ENCODE data around the gene WDR82.

Gene WDR82

GRCh38 chr3:52216585-52217408 is 61.7 kb downstream of the WDR82 start:
- H3K4me3 ChIP-seq (ENCODE audit: low read length): no peak overlapping the region
- no peak for TF ChIP-seq ZNF274 (IDR thresholded peaks at IDR 0.05; ENCODE audit: low read depth, low read length)

- H3K4me3 ChIP-seq (ENCODE audit: low read length): no peak overlapping the region
- no peak for TF ChIP-seq ZNF274 (IDR thresholded peaks at IDR 0.05; ENCODE audit: low read depth, low read length)
These were observed 63.1 kb downstream of the WDR82 start for GRCh38 chr3:52215351-52215750.

GRCh38 chr3:52213901-52214300 is 64.5 kb downstream of the WDR82 start:
- TF ChIP-seq ZNF274 (IDR thresholded peaks at IDR 0.05; ENCODE audit: low read depth, low read length): no peak

GRCh38 chr3:52213005-52213404 is 65.4 kb downstream of the WDR82 start:
- TF ChIP-seq ZNF274 (IDR thresholded peaks at IDR 0.05; ENCODE audit: low read depth, low read length): no peak
- H3K4me3 ChIP-seq (ENCODE audit: low read length): no peak overlapping the region

More at GRCh38 chr3:52213901-52214300, 64.5 kb downstream of the WDR82 start:
- H3K4me3 ChIP-seq (ENCODE audit: low read length): no peak overlapping the region

- no peak for TF ChIP-seq ZNF274 (IDR thresholded peaks at IDR 0.05; ENCODE audit: low read depth, low read length)
- no peak overlapping the region for H3K4me3 ChIP-seq (ENCODE audit: low read length)
These were observed 67.1 kb downstream of the WDR82 start for GRCh38 chr3:52211268-52211891.

- no peak for TF ChIP-seq ZNF274 (IDR thresholded peaks at IDR 0.05; ENCODE audit: low read depth, low read length)
- no peak overlapping the region for H3K4me3 ChIP-seq (ENCODE audit: low read length)
These were observed 67.9 kb downstream of the WDR82 start for GRCh38 chr3:52210550-52211046.

- no peak overlapping the region for H3K4me3 ChIP-seq (ENCODE audit: low read length)
- no peak for TF ChIP-seq ZNF274 (IDR thresholded peaks at IDR 0.05; ENCODE audit: low read depth, low read length)
These were observed 68.4 kb downstream of the WDR82 start for GRCh38 chr3:52210037-52210436.

GRCh38 chr3:52208556-52208955 is 69.9 kb downstream of the WDR82 start:
- H3K4me3 ChIP-seq (ENCODE audit: low read length): no peak overlapping the region
- no peak for TF ChIP-seq ZNF274 (IDR thresholded peaks at IDR 0.05; ENCODE audit: low read depth, low read length)

- H3K4me3 ChIP-seq (ENCODE audit: low read length): no peak overlapping the region
- TF ChIP-seq ZNF274 (IDR thresholded peaks at IDR 0.05; ENCODE audit: low read depth, low read length): no peak
These were observed 72.6 kb downstream of the WDR82 start for GRCh38 chr3:52205727-52206372.

Measured in GM08714 (cell line).